GM21529 (cell line): ENCODE data around the gene FNTB.

ENCODE experiments used
- ATAC-seq: cut with Tn5 transposase; IDR thresholded peaks from one replicate; pipeline ENCODE4 v1.9.1; 2021; ENCODE audit not compliant: unreplicated experiment

Gene FNTB

GRCh38 chr14:65110525-65110924 is 123.8 kb downstream of the FNTB start:
- ATAC-seq: no peak
